Measurements from ENCODE around the gene CD82. TPM values are rescaled to one million over a fixed set of nuclear protein-coding genes. Genes with fewer than 3 reads are reported as not detected.

Gene CD82
- polyA plus RNA-seq, 3 donors: 40.8 to 89.0 (median 43.0) TPM

DNA sequence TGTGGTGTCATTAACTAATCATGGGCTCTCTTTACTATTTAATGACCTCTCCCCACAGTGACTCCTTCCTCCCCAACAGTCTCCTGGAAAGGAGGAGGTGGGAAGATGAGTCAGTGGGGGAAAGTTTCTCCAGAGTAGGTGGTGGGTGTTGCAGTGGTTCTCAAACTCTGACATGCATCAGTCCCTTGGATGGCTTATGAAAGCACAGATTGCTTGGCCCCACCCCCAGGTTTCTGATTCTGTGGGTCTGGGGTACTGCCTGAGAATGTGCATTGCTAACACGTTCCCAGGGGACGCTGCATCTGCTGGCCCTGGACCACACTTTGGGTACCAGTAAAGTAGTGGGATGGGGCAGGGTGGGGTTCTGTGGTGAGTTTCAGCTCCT is 9.8 kb downstream of the CD82 start:
- Histone ChIP-seq H3K36me3 (replicated peaks in 1 of 2; ENCODE audit: control insufficient read depth in 1 of 2, insufficient read depth in 2 of 2, low read length in 2 of 2) (peaks cover 0 to 6% of the 10 kb centered on the region in 2 donors), H3K4me2 (replicated peaks; ENCODE audit: extremely low read depth, low read length, poor library complexity, severe bottlenecking) (no peak overlapping the region), H4K20me1 (ENCODE audit: insufficient read depth, low read length) (peaks cover 57% of the 10 kb centered on the region), H3K4me3 (replicated peaks in 1 of 3; ENCODE audit: low read depth in 2 of 3, low read length in 3 of 3) (no peak overlapping the region), H2AFZ (ENCODE audit: insufficient read depth, low read depth, low read length, poor library complexity, severe bottlenecking) (no peak overlapping the region), H3K9me3 (replicated peaks in 1 of 2; ENCODE audit: control insufficient read depth in 1 of 2, insufficient read depth in 1 of 2, low read length in 2 of 2) (no peaks in the 10 kb centered on the region), H3K27me3 (ENCODE audit: control insufficient read depth in 2 of 2, insufficient read depth in 2 of 2, low read length in 2 of 2) (no peaks in the 10 kb centered on the region), H3K4me1 (ENCODE audit: control insufficient read depth in 1 of 2, insufficient read depth in 2 of 2, low read length in 2 of 2) (peaks cover 46 to 66% of the 10 kb centered on the region in 2 donors), H3K9ac (ENCODE audit: insufficient read depth, low read length, poor library complexity, severe bottlenecking) (no peak overlapping the region), H3K27ac (ENCODE audit: low read depth in 1 of 2, low read length in 2 of 2) (no peak overlapping the region), H3K79me2 (ENCODE audit: insufficient read depth, low read length) (peaks cover 96% of the 10 kb centered on the region)
- WGBS (ENCODE audit: insufficient coverage): no CpG with 5 or more reads among the region's 2 CpGs
- H3K27me3 Mint-ChIP-seq (ENCODE audit: low read depth in 3 of 3): peaks cover 0 to 4% (median 0%) of the 10 kb centered on the region in 3 donors
- H3K4me1 Mint-ChIP-seq: peaks cover 84% of the 10 kb centered on the region
- intact Hi-C loops (cut with micrococcal nuclease): loop anchor here in 1 of 2 donors (2.0 kb wide), 1 partner anchor 14 kb away; no protein-coding TSS in a partner anchor
- peak in 2 of 3 donors; percentile 38 to 83 for DNase-seq
- H3K9me3 Mint-ChIP-seq: no peaks in the 10 kb centered on the region
- peak overlapping the region in 4 of 7 donors; percentile 2 to 75 (median 66) for H3K27ac Mint-ChIP-seq
- no peak overlapping the region for H3K4me3 Mint-ChIP-seq
- TF ChIP-seq, protein P1, sequence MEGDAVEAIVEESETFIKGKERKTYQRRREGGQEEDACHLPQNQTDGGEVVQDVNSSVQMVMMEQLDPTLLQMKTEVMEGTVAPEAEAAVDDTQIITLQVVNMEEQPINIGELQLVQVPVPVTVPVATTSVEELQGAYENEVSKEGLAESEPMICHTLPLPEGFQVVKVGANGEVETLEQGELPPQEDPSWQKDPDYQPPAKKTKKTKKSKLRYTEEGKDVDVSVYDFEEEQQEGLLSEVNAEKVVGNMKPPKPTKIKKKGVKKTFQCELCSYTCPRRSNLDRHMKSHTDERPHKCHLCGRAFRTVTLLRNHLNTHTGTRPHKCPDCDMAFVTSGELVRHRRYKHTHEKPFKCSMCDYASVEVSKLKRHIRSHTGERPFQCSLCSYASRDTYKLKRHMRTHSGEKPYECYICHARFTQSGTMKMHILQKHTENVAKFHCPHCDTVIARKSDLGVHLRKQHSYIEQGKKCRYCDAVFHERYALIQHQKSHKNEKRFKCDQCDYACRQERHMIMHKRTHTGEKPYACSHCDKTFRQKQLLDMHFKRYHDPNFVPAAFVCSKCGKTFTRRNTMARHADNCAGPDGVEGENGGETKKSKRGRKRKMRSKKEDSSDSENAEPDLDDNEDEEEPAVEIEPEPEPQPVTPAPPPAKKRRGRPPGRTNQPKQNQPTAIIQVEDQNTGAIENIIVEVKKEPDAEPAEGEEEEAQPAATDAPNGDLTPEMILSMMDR (IDR thresholded peaks at IDR 0.05): no peak
- H3K36me3 Mint-ChIP-seq: peaks cover 24 to 41% of the 10 kb centered on the region in 2 donors

DNA sequence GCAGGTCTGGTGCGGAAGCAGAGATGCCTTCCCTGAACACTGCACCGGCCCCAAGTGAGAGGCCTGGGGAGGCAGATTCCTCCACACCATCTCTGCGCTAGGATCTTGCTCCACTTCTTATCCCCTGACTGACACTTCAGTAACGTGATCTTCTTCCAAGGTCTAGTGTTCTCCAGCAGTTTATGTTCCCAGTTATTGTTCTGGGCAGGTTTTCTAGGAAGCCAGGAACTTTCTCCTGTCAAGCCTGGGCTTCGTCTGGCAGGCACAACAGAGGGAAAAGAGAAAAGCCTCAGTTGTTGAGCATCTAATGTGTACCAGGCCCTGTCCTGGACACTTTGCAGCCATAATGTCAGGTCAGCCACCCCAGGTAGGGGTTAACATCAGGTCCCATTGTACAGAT is 10.5 kb downstream of the CD82 start:
- H3K4me2 ChIP-seq (replicated peaks; ENCODE audit: extremely low read depth, low read length, poor library complexity, severe bottlenecking): no peak overlapping the region
- Mint-ChIP-seq H3K4me1 (peaks cover 77% of the 10 kb centered on the region), H3K27ac (peak overlapping the region in 3 of 7 donors; percentile 6 to 74 (median 71)), H3K27me3 (ENCODE audit: low read depth in 3 of 3) (peaks cover 0 to 4% (median 1%) of the 10 kb centered on the region in 3 donors), H3K9me3 (no peaks in the 10 kb centered on the region), H3K4me3 (no peak overlapping the region), H3K36me3 (peaks cover 24 to 38% of the 10 kb centered on the region in 2 donors)
- no peak overlapping the region for H3K27ac ChIP-seq (ENCODE audit: low read depth in 1 of 2, low read length in 2 of 2)
- no peaks in the 10 kb centered on the region for H3K27me3 ChIP-seq (ENCODE audit: control insufficient read depth in 2 of 2, insufficient read depth in 2 of 2, low read length in 2 of 2)
- peaks cover 94% of the 10 kb centered on the region for H3K79me2 ChIP-seq (ENCODE audit: insufficient read depth, low read length)
- no peak overlapping the region for H3K4me3 ChIP-seq (replicated peaks in 1 of 3; ENCODE audit: low read depth in 2 of 3, low read length in 3 of 3)
- TF ChIP-seq, protein P1 (IDR thresholded peaks at IDR 0.05): no peak
- no peak overlapping the region for H3K9ac ChIP-seq (ENCODE audit: insufficient read depth, low read length, poor library complexity, severe bottlenecking)
- 94% methylated on average over 4 of the region's 5 CpGs for WGBS (ENCODE audit: insufficient coverage)
- no peak overlapping the region for H2AFZ ChIP-seq (ENCODE audit: insufficient read depth, low read depth, low read length, poor library complexity, severe bottlenecking)
- H4K20me1 ChIP-seq (ENCODE audit: insufficient read depth, low read length): peaks cover 57% of the 10 kb centered on the region
- intact Hi-C loops (cut with micrococcal nuclease): loop anchor here in 1 of 2 donors (2.0 kb wide), 1 partner anchor 13 kb away; no protein-coding TSS in a partner anchor
- DNase-seq: no peak
- H3K9me3 ChIP-seq (replicated peaks in 1 of 2; ENCODE audit: control insufficient read depth in 1 of 2, insufficient read depth in 1 of 2, low read length in 2 of 2): no peaks in the 10 kb centered on the region
- H3K4me1 ChIP-seq (ENCODE audit: control insufficient read depth in 1 of 2, insufficient read depth in 2 of 2, low read length in 2 of 2): peaks cover 40 to 60% of the 10 kb centered on the region in 2 donors
- peaks cover 0 to 10% of the 10 kb centered on the region in 2 donors for H3K36me3 ChIP-seq (replicated peaks in 1 of 2; ENCODE audit: control insufficient read depth in 1 of 2, insufficient read depth in 2 of 2, low read length in 2 of 2)

All from CD14-positive monocyte (primary cell).